GM21737 (cell line): ENCODE measurements around the gene CERS6.

Source experiments
- ATAC-seq: cut with Tn5 transposase; IDR thresholded peaks from one replicate; pipeline ENCODE4 v1.9.1; 2021; ENCODE audit warnings: mild to moderate bottlenecking, moderate library complexity; ENCODE audit not compliant: unreplicated experiment

CERS6 gene

GRCh38 chr2:168441214-168441872 is 14.7 kb upstream of the CERS6 start:
- no peak for ATAC-seq

DNA sequence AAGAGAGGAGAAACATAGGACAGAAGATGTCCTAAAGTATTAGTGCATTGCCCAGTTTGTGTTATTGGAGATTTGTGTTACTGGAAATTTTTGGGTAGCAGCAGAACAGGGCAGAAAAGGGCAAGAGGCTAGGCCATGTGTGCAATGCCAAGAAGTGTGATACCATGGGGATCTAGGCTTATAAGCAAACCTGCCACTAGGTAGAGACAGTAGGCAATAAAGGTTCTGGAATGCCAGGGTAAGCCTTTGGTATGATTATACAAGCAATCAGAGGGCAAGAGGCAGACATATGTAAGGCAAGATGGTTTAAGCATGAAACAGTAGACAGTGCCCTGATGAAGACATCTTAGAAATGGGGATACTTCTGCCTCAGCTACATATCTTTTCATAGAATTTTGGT is 12.3 kb upstream of the CERS6 start:
- ATAC-seq, result no peak

DNA sequence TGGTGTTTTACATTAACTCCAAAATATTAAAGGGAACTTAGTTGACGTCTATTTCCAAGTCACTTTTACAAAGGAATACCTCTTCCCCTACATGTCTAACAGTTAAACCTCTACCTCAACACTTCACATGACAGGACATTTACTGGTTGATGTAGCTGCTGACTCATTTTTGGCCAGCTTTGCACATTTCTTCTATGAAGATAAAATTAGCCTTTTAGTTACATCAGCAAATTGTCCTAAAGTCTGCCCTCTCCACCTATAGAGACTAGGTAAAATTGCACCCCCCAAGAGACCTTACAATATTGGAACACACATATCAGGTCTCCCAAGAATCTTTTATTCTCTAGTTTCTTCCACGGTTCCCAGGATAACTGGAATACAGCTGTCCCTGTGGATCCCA is 10.1 kb upstream of the CERS6 start:
- ATAC-seq, result no peak

- no peak for ATAC-seq
Measured at GRCh38 chr2:168448980-168449379, 7.1 kb upstream of the CERS6 start.

DNA sequence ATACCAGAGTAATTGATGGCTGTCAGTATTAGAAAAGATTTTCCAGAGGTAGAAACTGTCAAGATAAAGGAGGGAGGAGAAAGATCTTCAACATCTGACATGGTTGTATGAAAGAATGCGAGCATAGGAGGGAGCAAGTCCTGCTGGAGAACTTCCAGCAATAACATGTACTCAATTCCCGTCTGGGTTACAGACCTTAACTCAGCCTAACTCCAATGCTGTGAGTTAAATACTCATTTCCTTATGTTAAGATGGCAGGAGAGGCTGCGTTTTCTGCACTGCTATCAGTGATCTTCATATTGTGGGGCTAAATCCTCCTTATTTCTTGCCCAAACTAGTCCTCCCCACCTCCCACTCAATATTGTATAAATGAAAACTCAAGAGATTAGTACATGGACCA is 6.7 kb upstream of the CERS6 start:
- no peak for ATAC-seq

GRCh38 chr2:168450171-168450570 is 5.9 kb upstream of the CERS6 start:
- no peak for ATAC-seq

GRCh38 chr2:168450732-168451131 is 5.3 kb upstream of the CERS6 start:
- ATAC-seq, result no peak

- ATAC-seq, result no peak
Measured at GRCh38 chr2:168452781-168453180, 3.3 kb upstream of the CERS6 start.

DNA sequence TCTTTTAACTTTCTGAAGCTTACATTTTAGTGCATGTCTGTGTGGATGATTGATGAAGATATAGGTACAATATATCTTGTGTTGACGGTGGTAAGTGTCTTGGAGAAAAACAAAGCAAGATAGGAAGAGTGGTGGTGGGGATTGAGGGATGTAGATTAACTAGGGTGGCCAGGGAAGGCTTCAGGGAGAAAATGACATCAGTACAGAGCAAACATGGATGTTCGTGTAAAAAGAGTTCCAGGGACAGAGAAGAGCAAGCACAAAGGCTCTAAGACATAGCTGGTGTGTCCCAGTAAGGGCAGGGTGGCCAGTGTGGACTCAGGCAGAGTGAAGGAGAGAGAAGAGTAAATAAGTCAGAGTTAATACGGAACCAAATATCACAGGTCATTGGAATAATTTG is 2.7 kb upstream of the CERS6 start:
- ATAC-seq, result no peak

GRCh38 chr2:168454737-168455644 is 1.1 kb upstream of the CERS6 start:
- no peak for ATAC-seq

DNA sequence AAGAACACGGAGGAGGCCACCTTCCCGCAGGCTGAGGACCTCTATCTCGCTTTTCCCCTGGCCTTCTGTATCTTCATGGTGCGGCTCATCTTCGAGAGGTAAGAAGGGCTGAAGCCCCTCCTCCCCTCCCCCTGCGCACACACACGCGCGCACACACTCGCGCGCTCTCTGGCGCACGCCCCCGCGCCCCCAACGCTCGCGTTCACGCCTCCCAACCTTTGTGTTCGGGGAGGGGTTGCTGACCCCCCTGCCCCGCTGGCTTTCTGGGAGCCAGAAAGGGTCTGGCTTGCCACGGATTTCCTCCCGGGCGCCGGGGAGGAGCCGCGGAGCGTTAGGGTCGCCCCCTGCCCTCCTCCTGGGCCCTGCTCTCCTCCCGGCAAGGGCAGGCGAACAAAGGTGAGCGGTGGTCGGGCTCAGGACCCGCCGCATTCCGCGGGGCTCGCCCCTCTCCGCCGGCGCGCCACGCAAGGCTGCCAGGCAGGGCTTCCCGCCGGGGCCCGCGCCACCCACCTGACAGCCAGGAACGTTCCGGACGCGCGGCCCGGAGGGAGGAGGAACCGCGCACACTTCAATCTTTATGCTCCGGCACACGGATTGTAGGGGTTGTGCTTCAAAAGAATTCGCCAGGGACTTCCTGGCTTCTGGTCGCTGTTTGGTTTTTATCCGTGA is 583 bp downstream of the CERS6 start:
- ATAC-seq, result peak; percentile 14

DNA sequence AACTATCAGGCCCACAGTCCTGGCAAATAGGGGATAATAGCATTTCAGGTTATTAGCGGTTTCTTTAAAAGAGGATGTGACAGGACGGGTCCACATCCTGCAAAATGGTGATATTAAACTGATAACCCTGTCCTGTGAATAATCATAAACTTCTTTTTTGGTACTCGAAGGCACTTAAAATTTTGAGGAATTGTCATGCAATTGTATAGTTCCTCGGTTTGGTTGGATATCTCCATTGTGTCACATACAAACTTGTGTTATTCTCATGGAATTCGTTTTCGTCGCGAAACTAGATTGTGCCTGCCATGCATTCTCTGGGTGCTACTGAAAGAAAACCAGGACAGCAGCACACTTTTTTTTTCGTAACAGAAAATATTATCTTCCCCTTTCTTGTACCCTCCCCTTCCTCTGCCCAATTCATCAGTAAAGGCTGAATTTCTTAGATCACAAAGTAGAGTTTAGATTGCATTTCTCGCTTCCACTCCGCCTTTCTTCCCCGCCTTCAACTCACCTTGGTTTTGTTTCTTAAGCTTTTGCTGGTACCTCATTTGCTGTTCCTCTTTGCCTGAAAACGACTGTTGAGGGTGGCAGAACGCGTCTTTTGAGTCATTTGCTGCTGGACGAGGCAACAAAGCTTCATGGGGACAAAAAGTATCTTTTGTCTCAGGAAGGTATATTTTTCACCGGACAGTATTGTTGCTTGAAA is 1.3 kb downstream of the CERS6 start:
- no peak for ATAC-seq

- ATAC-seq, result no peak
Measured at GRCh38 chr2:168458139-168458538, 2.1 kb downstream of the CERS6 start.

GRCh38 chr2:168459256-168459655 is 3.2 kb downstream of the CERS6 start:
- ATAC-seq, result no peak

DNA sequence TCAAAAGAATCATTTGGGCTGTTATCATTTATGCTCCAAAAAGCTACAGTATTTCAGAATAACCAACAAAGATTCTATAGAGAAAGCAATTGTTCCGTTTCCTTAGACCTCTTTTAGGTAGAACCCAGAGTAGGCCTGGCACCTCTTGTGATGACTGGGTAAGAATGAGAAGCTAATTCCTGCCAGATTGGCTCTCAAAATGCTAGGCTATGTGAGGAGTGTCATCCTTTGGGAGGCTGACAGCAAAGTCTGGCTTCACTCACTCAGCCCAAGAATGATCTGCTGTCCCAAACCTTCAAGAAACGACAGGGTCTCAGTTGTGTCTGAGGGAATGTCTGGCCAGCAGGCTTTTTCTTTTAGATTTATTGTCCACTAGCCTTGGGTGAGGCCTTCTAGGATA is 4.5 kb downstream of the CERS6 start:
- no peak for ATAC-seq

DNA sequence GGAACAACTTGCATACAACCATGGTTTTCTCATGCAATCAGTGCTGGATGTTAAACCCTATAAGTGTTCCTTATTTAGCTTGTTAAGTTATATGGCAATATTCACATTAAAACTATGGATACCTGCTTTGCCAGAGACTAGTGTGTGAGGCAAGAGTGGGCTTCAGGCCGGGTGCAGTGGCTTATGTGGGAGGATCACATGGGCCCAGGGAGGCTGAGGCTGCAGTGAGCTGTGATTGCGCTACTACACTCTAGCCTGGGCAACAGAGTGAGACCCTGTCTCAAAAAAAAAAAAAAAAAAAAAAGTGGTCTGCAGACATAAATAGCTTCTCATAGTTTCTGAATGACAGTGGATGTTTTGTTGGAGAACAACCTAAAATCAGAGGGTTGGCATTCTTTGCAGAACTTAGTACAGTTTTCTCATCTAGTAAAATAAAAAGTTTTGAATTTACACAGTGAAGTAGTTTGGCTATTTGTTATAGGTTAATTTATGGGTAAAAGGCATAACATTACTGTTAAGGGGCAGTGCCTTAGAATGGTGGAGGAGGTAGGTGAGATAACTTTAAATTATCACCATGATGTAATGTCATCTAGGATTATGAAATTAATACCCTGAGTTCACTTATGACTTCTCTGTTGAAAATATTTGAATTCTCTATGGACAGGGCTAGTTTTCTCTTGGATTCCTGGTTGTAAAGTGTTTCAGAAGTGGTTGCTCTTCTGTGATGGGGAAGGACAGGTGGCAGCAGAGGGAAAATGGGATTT is 5.3 kb downstream of the CERS6 start:
- no peak for ATAC-seq

- no peak for ATAC-seq
Measured at GRCh38 chr2:168461942-168462331, 5.9 kb downstream of the CERS6 start.

DNA sequence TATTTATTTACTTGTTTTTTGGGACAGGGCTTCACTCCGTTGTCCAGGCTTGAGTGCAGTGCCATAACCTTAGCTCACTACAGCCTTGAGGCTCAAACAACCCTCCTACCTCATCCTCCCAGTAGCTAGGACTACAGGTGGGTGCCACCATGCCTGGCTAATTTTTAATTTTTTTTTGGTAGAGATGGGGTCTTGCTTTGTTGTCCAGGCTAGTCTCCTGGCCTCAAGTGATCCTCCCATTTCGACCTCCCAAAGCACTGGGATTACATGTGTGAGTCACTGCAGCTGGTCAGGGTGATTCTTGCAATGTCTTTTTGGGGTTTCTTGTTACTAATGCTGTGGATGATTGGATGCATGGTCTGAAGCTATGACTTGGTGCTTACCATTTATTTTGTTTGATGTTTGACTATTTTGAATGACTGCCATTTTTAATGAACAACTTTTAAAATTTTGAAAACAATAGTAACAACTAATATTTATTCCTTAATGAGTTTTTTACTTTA is 6.5 kb downstream of the CERS6 start:
- ATAC-seq, result no peak

DNA sequence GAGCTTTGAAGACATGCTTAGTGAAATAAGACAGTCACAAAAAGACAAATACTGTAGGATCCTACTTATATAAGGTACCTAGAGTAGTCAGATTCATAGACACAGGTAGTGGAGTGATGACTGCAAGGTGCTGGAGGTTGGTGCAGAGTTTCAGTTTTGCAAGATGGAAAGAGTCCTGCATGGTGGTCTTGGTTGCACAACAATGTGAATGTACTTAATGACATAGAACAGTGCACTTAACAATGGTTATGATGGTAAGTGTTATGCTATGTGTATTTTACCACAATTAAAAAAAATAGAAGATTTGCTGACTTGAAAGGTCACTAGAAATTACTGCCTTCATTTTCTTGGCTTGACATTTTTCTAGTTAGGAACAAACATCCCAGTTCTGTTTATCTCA is 9.5 kb downstream of the CERS6 start:
- ATAC-seq, result no peak

DNA sequence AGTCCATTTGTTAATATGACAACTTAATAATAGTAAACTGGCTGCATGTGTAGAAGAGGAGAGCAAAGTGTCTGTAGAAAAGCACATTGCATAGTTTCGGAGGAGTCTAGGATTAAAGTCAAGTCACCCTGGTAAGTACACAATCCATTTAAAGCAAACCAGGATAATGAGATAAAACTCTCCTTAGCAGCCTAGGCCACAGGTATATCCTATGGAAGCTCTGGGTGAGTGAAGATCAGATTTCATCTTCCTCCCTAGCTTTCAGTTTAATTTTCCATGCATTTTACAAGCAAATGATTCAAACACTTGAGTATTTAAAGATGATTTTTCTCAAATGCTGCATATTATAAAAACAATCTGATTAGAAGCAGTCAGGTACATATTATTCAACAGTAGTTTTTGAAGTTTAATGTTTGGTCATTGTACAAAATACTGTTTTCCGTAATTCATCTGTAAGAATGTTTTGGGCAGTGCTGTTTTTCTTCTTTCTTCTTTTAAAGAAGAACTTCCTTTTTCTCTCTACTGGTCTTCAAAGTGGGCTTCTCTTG is 10.2 kb downstream of the CERS6 start:
- ATAC-seq, result no peak
